Measurements from ENCODE around the gene BBS12. TPM values are rescaled to one million over a fixed set of nuclear protein-coding genes. Genes with fewer than 3 reads are reported as not detected.

Gene BBS12
- total and polyA plus RNA-seq, 9 of the 15 experiments (the other 6 are each of a cell fraction or from before 2014, with no cell fraction given): 2.7 to 6.5 (median 3.3) TPM

- TF ChIP-seq MITF (IDR thresholded peaks at IDR 0.05) (no peak), CHD2 (IDR thresholded peaks at IDR 0.05; ENCODE audit: low read depth, low read length) (peak; percentile 79), RAD21 (CRISPR knock-in tag; conservative IDR thresholded peaks at IDR 0.05 in 1 of 2, IDR thresholded peaks at IDR 0.05 in 1 of 2) (peak; percentile 59 to 64), TARDBP (IDR thresholded peaks at IDR 0.05) (no peak), NRF1 (conservative IDR thresholded peaks at IDR 0.05 in 1 of 2, IDR thresholded peaks at IDR 0.05 in 1 of 2) (peak; percentile 88 to 90), RB1 (IDR thresholded peaks at IDR 0.05; ENCODE audit: low read depth) (peak; percentile 11; the same call in 1 of the 2 replicates), GABPA (tag; conservative IDR thresholded peaks at IDR 0.05; ENCODE audit: low read depth) (peak; percentile 80), ZNF311 (CRISPR knock-in tag; IDR thresholded peaks at IDR 0.05) (no peak), ZKSCAN1 (IDR thresholded peaks at IDR 0.05; ENCODE audit: low read depth, low read length) (0 out of 2 replicates have a peak, but pooled peaks have one; percentile 40), RFX7 (CRISPR knock-in tag; IDR thresholded peaks at IDR 0.05) (no peak), POU5F1 (IDR thresholded peaks at IDR 0.05; ENCODE audit: borderline replicate concordance, low read depth, low read length, partially characterized antibody) (no peak), HMBOX1 (IDR thresholded peaks at IDR 0.05) (0 out of 2 replicates have a peak, but pooled peaks have one; percentile 14), PBX2 (CRISPR knock-in tag; IDR thresholded peaks at IDR 0.05; ENCODE audit: low read depth) (peak; percentile 75), PBX2 (tag; conservative IDR thresholded peaks at IDR 0.05; ENCODE audit: low read depth) (peak; percentile 98), HNRNPK (IDR thresholded peaks at IDR 0.05; ENCODE audit: low read depth, low read length, poor library complexity, severe bottlenecking) (no peak), MAZ (CRISPR knock-in tag; conservative IDR thresholded peaks at IDR 0.05 in 1 of 2, IDR thresholded peaks at IDR 0.05 in 1 of 2) (peak; percentile 41 to 80; a peak in 2 of 4 replicates), TAF1 (IDR thresholded peaks at IDR 0.05; ENCODE audit: control insufficient read depth, extremely low read depth, insufficient read depth, low read length, severe bottlenecking) (peak; percentile 38)
- TF ChIP-seq, protein P1, sequence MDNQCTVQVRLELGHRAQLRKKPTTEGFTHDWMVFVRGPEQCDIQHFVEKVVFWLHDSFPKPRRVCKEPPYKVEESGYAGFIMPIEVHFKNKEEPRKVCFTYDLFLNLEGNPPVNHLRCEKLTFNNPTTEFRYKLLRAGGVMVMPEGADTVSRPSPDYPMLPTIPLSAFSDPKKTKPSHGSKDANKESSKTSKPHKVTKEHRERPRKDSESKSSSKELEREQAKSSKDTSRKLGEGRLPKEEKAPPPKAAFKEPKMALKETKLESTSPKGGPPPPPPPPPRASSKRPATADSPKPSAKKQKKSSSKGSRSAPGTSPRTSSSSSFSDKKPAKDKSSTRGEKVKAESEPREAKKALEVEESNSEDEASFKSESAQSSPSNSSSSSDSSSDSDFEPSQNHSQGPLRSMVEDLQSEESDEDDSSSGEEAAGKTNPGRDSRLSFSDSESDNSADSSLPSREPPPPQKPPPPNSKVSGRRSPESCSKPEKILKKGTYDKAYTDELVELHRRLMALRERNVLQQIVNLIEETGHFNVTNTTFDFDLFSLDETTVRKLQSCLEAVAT (IDR thresholded peaks at IDR 0.05): peak; percentile 11 to 42; a peak in 2 of 4 replicates
Observed at GRCh38 chr4:122732329-122733026, at the start of gene BBS12 (continued).

All from K562 (cell line).